HG02970 (cell line): ENCODE results near the gene OR10J1.
"Not testable (repeated sequence)": the region's sequence is repeated elsewhere in the genome, so short reads cannot be mapped to it uniquely, and the experiment has no call there.

ENCODE experiments used
- ATAC-seq: cut with Tn5 transposase; IDR thresholded peaks from one replicate; pipeline ENCODE4 v1.9.1; 2021; ENCODE audit warnings: mild to moderate bottlenecking, moderate library complexity, moderate number of reproducible peaks; ENCODE audit not compliant: unreplicated experiment, low FRiP score

Gene OR10J1

GRCh38 chr1:159439422-159439821 lies at the start of gene OR10J1:
Gene OR10J1 (plus strand): TSS chr1:159439722. CDS start chr1:159439792, 70 bp downstream.
- ATAC-seq, result no peak

GRCh38 chr1:159406821-159407220 lies 32.7 kb upstream of the OR10J1 start:
- no peak for ATAC-seq

- ATAC-seq, result no peak
Measured at GRCh38 chr1:159408862-159409400, 30.6 kb upstream of the OR10J1 start.

- no peak for ATAC-seq
Measured at GRCh38 chr1:159421821-159422220, 17.7 kb upstream of the OR10J1 start.

GRCh38 chr1:159428536-159428935 lies 11.0 kb upstream of the OR10J1 start:
- ATAC-seq, result no peak

- ATAC-seq, result no peak
Measured at GRCh38 chr1:159429074-159429861, 10.3 kb upstream of the OR10J1 start.

- ATAC-seq, result no peak
Measured at GRCh38 chr1:159430985-159431384, 8.5 kb upstream of the OR10J1 start.

- ATAC-seq, result no peak
Measured at GRCh38 chr1:159431904-159432303, 7.6 kb upstream of the OR10J1 start, which contains the start of gene OR10J4. Gene OR10J4 (plus strand): TSS chr1:159432204.

GRCh38 chr1:159436469-159436868 lies 3.1 kb upstream of the OR10J1 start:
- ATAC-seq, result no peak

GRCh38 chr1:159441360-159441759 lies 1.8 kb downstream of the OR10J1 start:
- no peak for ATAC-seq

GRCh38 chr1:159442428-159442827 lies 2.9 kb downstream of the OR10J1 start:
- no peak for ATAC-seq

- no peak for ATAC-seq
Measured at GRCh38 chr1:159443066-159443750, 3.7 kb downstream of the OR10J1 start.

- no peak for ATAC-seq
Measured at GRCh38 chr1:159444511-159444910, 5.0 kb downstream of the OR10J1 start.

GRCh38 chr1:159448181-159448580 lies 8.7 kb downstream of the OR10J1 start:
- ATAC-seq, result no peak

GRCh38 chr1:159449605-159450004 lies 10.1 kb downstream of the OR10J1 start:
- ATAC-seq, result not testable (repeated sequence)

GRCh38 chr1:159459551-159459950 lies 20.0 kb downstream of the OR10J1 start:
- no peak for ATAC-seq

GRCh38 chr1:159465191-159465603 lies 25.7 kb downstream of the OR10J1 start:
- no peak for ATAC-seq

- no peak for ATAC-seq
Measured at GRCh38 chr1:159468321-159468720, 28.8 kb downstream of the OR10J1 start.

GRCh38 chr1:159469921-159470533 lies 30.5 kb downstream of the OR10J1 start:
- ATAC-seq, result no peak

GRCh38 chr1:159473335-159473734 lies 33.8 kb downstream of the OR10J1 start:
- no peak for ATAC-seq

- no peak for ATAC-seq
Measured at GRCh38 chr1:159474926-159475325, 35.4 kb downstream of the OR10J1 start.
